ENCODE results near the gene RAMP1. TPM values are rescaled to one million over a fixed set of nuclear protein-coding genes. Genes with fewer than 3 reads are reported as not detected.
"Not testable (repeated sequence)": the region's sequence is repeated elsewhere in the genome, so short reads cannot be mapped to it uniquely, and the experiment has no call there.

The RAMP1 gene
- total RNA-seq, 1 donor from 2014 or later, result 3.9 TPM

DNA sequence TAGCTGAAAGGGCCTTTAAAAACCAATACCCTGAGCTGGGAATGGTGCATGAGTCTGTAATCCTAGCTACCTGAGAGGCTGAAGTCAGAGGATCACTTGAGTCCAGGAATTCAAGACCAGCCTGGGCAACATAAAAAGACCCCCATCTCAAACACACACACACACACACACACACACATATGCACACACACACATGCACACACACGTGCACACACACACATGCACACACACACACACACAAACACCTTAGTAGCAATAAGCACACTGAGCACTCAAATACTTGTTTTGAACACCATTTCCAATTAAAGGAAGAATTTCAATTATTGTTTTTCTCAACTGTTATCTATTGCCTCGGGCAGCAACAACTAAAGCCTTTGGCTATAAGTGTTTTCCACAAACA lies 81.8 kb downstream of the RAMP1 start:
- H3K27ac Mint-ChIP-seq, result no peak overlapping the region
- no peak overlapping the region for H3K4me3 Mint-ChIP-seq
- intact Hi-C loops (cut with micrococcal nuclease), result no loop called here
- ChIA-PET POLR2A (interaction anchor here (0.5 kb wide), 1 partner anchor 170 kb away, joined by 3 read pairs; no protein-coding TSS in a partner anchor), CTCF (no interaction called here)
- TF ChIP-seq CTCF (IDR thresholded peaks at IDR 0.05), result no peak
- no peaks in the 10 kb centered on the region for H3K36me3 Mint-ChIP-seq (ENCODE audit: low read depth)
- H3K9me3 Mint-ChIP-seq, result peaks cover 6% of the 10 kb centered on the region
- H3K27me3 Mint-ChIP-seq, result peaks cover 14% of the 10 kb centered on the region
- ATAC-seq (ENCODE audit: low read depth) (no peak), DNase-seq (no peak)
- no peaks in the 10 kb centered on the region for H3K4me1 Mint-ChIP-seq

- peaks cover 8% of the 10 kb centered on the region for H3K9me3 Mint-ChIP-seq
- no peak for TF ChIP-seq CTCF (IDR thresholded peaks at IDR 0.05)
- DNase-seq (no peak), ATAC-seq (ENCODE audit: low read depth) (no peak)
- intact Hi-C loops (cut with micrococcal nuclease), result no loop called here
- peaks cover 2% of the 10 kb centered on the region for H3K36me3 Mint-ChIP-seq (ENCODE audit: low read depth)
- ChIA-PET POLR2A (no interaction called here), CTCF (no interaction called here)
- no peak overlapping the region for H3K4me3 Mint-ChIP-seq
- H3K27ac Mint-ChIP-seq, result no peak overlapping the region
- peaks cover 14% of the 10 kb centered on the region for H3K27me3 Mint-ChIP-seq
- no peaks in the 10 kb centered on the region for H3K4me1 Mint-ChIP-seq
Observed at GRCh38 chr2:237942513-237942899, 83.1 kb downstream of the RAMP1 start.

DNA sequence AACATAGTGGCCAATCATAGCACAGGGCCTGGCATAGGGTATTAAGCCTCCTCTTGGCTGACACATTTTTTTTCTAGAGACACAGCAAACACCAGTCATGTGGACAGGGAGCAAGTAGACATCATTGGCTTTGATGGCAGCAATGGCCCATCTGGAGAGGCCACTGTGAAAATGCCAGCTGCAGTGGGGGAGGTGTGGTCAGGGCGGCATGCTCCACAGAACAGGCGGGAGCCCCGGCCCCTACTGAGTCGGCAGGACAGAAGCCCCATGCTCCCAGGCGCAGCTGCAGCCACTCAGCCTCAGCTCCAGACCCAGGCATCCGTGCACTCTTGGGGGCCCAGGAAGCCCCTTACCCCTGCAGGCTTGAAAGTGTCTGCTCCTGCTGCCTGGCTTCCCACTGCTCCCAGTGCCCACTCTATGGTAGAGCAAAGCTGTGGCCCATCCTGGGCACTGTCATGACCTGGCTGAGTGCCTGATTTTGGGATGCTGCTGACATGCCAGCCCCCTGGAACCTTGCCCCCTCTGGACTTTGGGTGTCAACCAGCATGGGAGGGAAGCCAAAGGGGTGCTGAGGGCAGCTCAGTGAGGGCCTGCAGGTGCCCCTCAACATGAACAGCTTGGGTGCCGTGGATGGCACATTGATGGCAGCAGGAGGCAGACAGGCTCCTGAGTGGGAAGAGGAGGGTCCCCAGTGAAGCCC lies 84.1 kb downstream of the RAMP1 start:
- Mint-ChIP-seq H3K4me3 (no peak overlapping the region), H3K36me3 (ENCODE audit: low read depth) (peaks cover 2% of the 10 kb centered on the region), H3K9me3 (peaks cover 8% of the 10 kb centered on the region), H3K27ac (no peak overlapping the region), H3K27me3 (peaks cover 14% of the 10 kb centered on the region), H3K4me1 (no peaks in the 10 kb centered on the region)
- CTCF ChIA-PET, result no interaction called here
- POLR2A ChIA-PET, result no interaction called here
- intact Hi-C loops (cut with micrococcal nuclease), result no loop called here
- DNase-seq (no peak), ATAC-seq (ENCODE audit: low read depth) (no peak)
- TF ChIP-seq CTCF (IDR thresholded peaks at IDR 0.05), result no peak

GRCh38 chr2:237944302-237944701 lies 84.9 kb downstream of the RAMP1 start:
- Mint-ChIP-seq H3K4me3 (no peak overlapping the region), H3K36me3 (ENCODE audit: low read depth) (peaks cover 2% of the 10 kb centered on the region), H3K9me3 (peaks cover 8% of the 10 kb centered on the region), H3K4me1 (no peaks in the 10 kb centered on the region), H3K27ac (no peak overlapping the region), H3K27me3 (peaks cover 16% of the 10 kb centered on the region)
- intact Hi-C loops (cut with micrococcal nuclease), result no loop called here
- ATAC-seq (ENCODE audit: low read depth), result no peak
- DNase-seq, result no peak
- no peak for TF ChIP-seq CTCF (IDR thresholded peaks at IDR 0.05)
- CTCF ChIA-PET, result interaction anchor here (1.2 kb wide), 1 partner anchor 24 kb away, joined by 3 read pairs; no protein-coding TSS in a partner anchor
- POLR2A ChIA-PET, result no interaction called here

- H3K4me1 Mint-ChIP-seq, result no peaks in the 10 kb centered on the region
- CTCF ChIA-PET, result no interaction called here
Observed at GRCh38 chr2:237946423-237946822, 87.0 kb downstream of the RAMP1 start.

DNA sequence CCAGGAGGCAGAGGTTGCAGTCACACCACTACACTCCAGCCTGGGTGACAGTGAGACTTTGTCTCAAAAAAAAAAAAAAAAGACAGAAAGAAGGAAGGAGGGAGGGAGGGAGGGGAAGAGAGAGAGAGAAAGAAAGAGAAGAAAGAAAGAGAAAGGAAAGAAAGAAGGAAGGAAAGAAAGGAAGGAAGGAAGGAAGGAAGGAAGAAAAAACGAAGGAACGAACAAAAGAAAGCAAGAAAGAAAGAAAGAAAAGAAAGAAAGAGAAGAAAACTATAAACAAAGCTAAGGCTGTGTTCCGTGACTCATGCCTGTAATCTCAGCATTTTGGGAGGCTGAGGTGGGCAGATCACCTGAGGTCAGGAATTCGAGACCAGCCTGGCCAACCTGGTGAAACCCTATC lies 91.9 kb downstream of the RAMP1 start:
- intact Hi-C loops (cut with micrococcal nuclease); POLR2A ChIA-PET; H3K36me3 Mint-ChIP-seq (ENCODE audit: low read depth); H3K4me1 Mint-ChIP-seq; DNase-seq; H3K4me3 Mint-ChIP-seq; CTCF ChIA-PET; H3K9me3 Mint-ChIP-seq; H3K27ac Mint-ChIP-seq; ATAC-seq (ENCODE audit: low read depth): not testable (repeated sequence)
- peaks cover 17% of the 10 kb centered on the region for H3K27me3 Mint-ChIP-seq

More at GRCh38 chr2:237946423-237946822, 87.0 kb downstream of the RAMP1 start:
- intact Hi-C loops (cut with micrococcal nuclease), result no loop called here
- DNase-seq (no peak), ATAC-seq (ENCODE audit: low read depth) (no peak)
- H3K27me3 Mint-ChIP-seq, result peaks cover 19% of the 10 kb centered on the region
- H3K9me3 Mint-ChIP-seq, result peaks cover 8% of the 10 kb centered on the region
- POLR2A ChIA-PET, result no interaction called here
- H3K4me3 Mint-ChIP-seq, result no peak overlapping the region
- peaks cover 2% of the 10 kb centered on the region for H3K36me3 Mint-ChIP-seq (ENCODE audit: low read depth)
- no peak for TF ChIP-seq CTCF (IDR thresholded peaks at IDR 0.05)
- H3K27ac Mint-ChIP-seq, result no peak overlapping the region

All from activated B cell treated with CpG ODN at 0.5 μM for 24 hours (primary cell).